ENCODE data around the gene BIRC2.

BIRC2 gene

DNA sequence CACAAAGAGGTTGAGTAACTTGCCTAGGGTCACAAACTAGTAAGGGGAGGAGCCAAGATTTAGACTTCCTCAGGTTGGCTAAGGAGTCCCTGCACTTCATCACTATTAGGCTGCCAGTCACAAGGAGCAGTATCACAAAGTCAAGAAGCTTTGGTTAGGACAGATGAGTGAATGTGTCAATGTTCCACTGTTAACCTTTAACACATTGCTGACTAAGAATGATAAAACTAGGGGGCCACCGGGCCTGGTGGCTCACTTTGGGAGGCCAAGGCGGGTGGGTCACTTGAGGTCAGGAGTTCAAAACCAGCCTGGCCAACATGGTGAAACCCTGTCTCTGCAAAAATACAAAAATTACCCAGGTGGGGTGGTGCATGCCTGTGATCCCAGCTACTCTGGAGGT, 73.5 kb downstream of the BIRC2 start:
- DNase-seq (ENCODE audit: low read depth), result no peak
- TF ChIP-seq, protein P1, sequence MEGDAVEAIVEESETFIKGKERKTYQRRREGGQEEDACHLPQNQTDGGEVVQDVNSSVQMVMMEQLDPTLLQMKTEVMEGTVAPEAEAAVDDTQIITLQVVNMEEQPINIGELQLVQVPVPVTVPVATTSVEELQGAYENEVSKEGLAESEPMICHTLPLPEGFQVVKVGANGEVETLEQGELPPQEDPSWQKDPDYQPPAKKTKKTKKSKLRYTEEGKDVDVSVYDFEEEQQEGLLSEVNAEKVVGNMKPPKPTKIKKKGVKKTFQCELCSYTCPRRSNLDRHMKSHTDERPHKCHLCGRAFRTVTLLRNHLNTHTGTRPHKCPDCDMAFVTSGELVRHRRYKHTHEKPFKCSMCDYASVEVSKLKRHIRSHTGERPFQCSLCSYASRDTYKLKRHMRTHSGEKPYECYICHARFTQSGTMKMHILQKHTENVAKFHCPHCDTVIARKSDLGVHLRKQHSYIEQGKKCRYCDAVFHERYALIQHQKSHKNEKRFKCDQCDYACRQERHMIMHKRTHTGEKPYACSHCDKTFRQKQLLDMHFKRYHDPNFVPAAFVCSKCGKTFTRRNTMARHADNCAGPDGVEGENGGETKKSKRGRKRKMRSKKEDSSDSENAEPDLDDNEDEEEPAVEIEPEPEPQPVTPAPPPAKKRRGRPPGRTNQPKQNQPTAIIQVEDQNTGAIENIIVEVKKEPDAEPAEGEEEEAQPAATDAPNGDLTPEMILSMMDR (IDR thresholded peaks at IDR 0.05; ENCODE audit: low read length, missing control alignments), result no peak
- H3K4me3 ChIP-seq (replicated peaks; ENCODE audit: low read depth, low read length), result no peak overlapping the region

DNA sequence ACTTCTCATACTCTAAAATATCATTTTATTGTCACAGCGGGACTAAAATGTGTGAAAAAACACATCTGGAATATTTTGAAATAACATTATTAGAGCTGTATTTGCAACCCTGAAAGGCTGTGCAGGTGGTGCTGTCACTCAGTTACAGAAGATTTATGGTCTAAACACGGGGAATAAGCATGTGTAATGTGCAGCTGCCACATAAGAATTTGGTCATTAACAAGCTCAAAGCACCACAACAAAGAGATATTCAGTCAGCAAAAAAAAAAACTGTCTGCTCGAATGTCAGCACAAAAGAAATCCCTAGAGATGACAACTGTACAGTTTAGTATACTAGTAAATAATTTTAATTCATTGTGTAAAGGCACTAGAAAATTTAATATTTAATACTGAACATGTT, 74.2 kb downstream of the BIRC2 start:
- no peak overlapping the region for H3K4me3 ChIP-seq (replicated peaks; ENCODE audit: low read depth, low read length)
- TF ChIP-seq, protein P1 (IDR thresholded peaks at IDR 0.05; ENCODE audit: low read length, missing control alignments), result no peak
- DNase-seq (ENCODE audit: low read depth), result no peak

DNA sequence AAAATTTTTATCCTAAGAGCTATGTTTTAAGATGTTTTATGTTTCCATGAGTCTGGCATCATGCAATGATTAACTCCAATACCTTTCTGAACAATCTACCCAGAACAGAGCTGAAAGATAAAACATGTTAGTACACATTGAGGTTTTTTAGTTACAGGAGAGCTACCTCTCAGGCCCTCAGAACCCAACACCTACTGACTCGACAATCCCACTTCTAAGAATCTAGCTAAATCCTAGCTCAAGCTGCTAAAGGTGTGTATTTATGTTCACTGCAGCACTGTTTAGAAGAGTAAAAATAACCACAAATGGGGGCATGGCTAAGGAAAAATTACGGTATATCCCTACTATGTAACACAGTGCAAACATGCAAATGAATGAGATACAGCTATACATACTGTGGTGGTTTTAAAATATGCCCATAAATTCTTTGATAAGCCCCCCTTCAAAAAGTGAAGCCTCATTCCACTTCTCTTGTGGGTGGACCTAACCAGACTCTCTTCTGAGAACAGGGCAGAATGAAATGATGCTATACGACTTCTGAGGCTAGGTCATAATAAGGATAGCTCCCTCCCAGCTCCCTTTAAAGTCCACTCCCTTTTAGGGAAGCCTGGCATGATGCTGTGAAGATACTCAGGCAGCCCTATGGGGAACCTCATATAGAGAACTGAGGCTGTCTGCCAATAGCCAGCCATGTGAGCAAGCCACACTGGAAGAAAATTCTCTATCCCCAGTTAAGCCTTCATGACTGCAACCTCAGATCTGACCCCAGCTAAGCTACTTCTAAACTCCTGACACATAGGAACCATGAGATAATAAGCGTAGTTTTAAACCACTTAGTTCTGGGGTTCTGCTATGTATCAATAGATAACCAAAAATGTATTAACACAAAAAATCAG, 76.1 kb downstream of the BIRC2 start:
- DNase-seq (ENCODE audit: low read depth), result no peak
- TF ChIP-seq, protein P1 (IDR thresholded peaks at IDR 0.05; ENCODE audit: low read length, missing control alignments), result no peak

DNA sequence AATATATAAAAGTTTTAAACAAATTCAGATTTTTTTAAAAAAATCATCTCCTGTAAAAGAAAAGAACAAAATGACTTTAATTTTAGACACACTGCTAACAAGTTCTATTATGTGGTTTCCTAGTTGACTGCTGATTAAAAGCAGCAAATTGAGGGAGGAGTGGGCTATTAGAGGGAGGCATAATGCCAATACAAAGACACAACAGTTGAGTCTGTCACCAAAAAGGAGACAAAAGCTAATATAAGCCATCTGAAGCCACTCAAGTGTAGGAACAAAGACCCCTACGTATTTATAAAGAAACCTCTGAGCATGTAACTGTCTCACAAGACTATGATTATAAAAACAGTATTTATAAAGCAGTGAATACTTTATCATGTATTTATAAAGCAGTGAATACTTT, 76.9 kb downstream of the BIRC2 start:
- TF ChIP-seq, protein P1 (IDR thresholded peaks at IDR 0.05; ENCODE audit: low read length, missing control alignments), result no peak
- no peak for DNase-seq (ENCODE audit: low read depth)
- H3K4me3 ChIP-seq (replicated peaks; ENCODE audit: low read depth, low read length), result no peak overlapping the region

More for the DNA sequence above, 76.1 kb downstream of the BIRC2 start:
- no peak overlapping the region for H3K4me3 ChIP-seq (replicated peaks; ENCODE audit: low read depth, low read length)

DNA sequence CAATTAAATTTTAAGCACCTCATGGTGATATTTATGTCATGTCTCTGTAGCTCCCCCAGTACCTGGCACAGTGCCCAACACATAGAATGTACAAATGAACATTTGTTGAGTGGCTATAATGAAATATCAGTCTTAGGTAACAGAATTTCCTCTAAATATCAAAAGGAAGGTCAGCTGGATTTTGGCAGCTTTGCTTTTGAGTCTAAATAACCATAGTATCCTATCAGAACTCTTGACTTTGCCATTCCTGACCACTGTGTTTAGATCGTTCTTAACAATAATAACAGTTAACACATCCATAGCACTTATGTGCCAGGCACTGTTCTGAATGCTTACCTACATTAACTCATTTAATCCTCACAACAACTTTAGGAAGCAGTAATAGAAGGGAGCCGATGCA, 79.0 kb downstream of the BIRC2 start:
- TF ChIP-seq, protein P1 (IDR thresholded peaks at IDR 0.05; ENCODE audit: low read length, missing control alignments), result no peak
- no peak overlapping the region for H3K4me3 ChIP-seq (replicated peaks; ENCODE audit: low read depth, low read length)
- DNase-seq (ENCODE audit: low read depth), result no peak

DNA sequence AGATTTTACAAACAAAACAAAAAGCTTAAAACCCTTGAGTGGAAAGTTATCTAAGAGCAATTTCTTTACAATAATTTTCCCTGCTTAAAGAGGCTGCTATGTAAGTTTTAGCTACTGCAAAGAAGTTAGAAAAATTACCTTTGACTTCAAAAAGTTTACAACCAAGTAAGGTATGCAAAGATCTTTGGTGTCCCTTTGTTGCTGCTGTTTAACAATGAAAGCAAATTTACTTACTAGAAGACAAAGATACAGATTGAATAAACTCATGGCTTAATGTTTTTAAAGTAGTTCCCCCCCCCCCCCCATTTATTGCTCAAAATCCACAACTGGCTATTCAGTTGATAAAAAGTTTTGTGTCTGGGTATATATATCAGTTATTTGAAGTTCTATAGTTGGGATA, 79.6 kb downstream of the BIRC2 start:
- DNase-seq (ENCODE audit: low read depth), result no peak
- no peak overlapping the region for H3K4me3 ChIP-seq (replicated peaks; ENCODE audit: low read depth, low read length)
- TF ChIP-seq, protein P1 (IDR thresholded peaks at IDR 0.05; ENCODE audit: low read length, missing control alignments), result no peak

DNA sequence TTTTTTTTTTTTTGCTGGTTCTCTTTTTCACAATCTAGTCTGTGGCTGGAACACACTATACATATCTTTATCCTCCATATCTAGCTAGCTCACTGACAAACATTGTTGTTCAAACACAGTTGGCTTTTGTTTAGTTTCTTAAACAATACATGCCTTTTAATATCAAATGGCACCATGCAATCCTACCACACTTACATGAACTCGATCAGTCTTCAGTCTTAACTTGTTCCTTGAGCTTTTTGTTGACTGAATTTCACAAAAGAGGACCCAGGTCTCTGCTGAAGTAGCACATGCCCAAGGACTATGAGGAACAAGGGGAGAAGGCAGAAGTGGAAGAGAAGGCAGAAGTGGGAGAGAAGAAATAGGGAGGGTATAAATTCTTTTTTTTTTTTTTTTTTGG, 80.1 kb downstream of the BIRC2 start:
- TF ChIP-seq, protein P1 (IDR thresholded peaks at IDR 0.05; ENCODE audit: low read length, missing control alignments), result no peak
- no peak for DNase-seq (ENCODE audit: low read depth)
- H3K4me3 ChIP-seq (replicated peaks; ENCODE audit: low read depth, low read length), result no peak overlapping the region

Measured in fibroblast of pulmonary artery (primary cell).